Fibroblast of upper back skin (primary cell): ENCODE measurements around the gene NOP14.

ENCODE experiments used
- DNase-seq: peaks from one replicate; pipeline ENCODE4 v3.0.0-alpha.2; 2013

NOP14 gene

GRCh38 chr4:2909583-2909982 lies 53.6 kb downstream of the NOP14 start:
- DNase-seq, result no peak

- no peak for DNase-seq
These were observed 54.5 kb downstream of the NOP14 start for GRCh38 chr4:2908686-2909085.

- DNase-seq, result no peak
These were observed 55.4 kb downstream of the NOP14 start for GRCh38 chr4:2907706-2908293.

GRCh38 chr4:2907226-2907625 lies 56.0 kb downstream of the NOP14 start:
- DNase-seq, result no peak

- DNase-seq, result no peak
These were observed 57.0 kb downstream of the NOP14 start for GRCh38 chr4:2906218-2906617.

- DNase-seq, result no peak
These were observed 57.7 kb downstream of the NOP14 start for GRCh38 chr4:2905544-2905943.

- DNase-seq, result no peak
These were observed 61.1 kb downstream of the NOP14 start for GRCh38 chr4:2902126-2902525.

GRCh38 chr4:2901186-2901585 lies 62.0 kb downstream of the NOP14 start:
- DNase-seq, result no peak

GRCh38 chr4:2900741-2901140 lies 62.5 kb downstream of the NOP14 start:
- no peak for DNase-seq

- DNase-seq, result no peak
These were observed 65.2 kb downstream of the NOP14 start for GRCh38 chr4:2898001-2898400.

- DNase-seq, result no peak
These were observed 69.4 kb downstream of the NOP14 start for GRCh38 chr4:2893772-2894171.

GRCh38 chr4:2891294-2891693 lies 71.9 kb downstream of the NOP14 start:
- peak; percentile 50 for DNase-seq

GRCh38 chr4:2888886-2889285 lies 74.3 kb downstream of the NOP14 start:
- peak; percentile 23 for DNase-seq
